Uterus (tissue), 4 donors: ENCODE data around the gene INTS4. TPM values are rescaled to one million over a fixed set of nuclear protein-coding genes. Genes with fewer than 3 reads are reported as not detected.

ENCODE experiments used
- DNase-seq, 2 donors: peaks; one replicate each; pipeline ENCODE4 v3.0.0-alpha.2; 2019 to 2020
- H3K27ac ChIP-seq, 2 donors: fragments of 200-600 bp; sonication (generic); 1 replicate in 1 of 2; 2 replicates in 1 of 2; pipeline ENCODE4 v1.5.1; 2016 to 2018
- H3K27me3 ChIP-seq, 2 donors: fragments of 200-600 bp; sonication (generic); one replicate each; pipeline ENCODE4 v1.5.1; 2018 to 2019; ENCODE audit warnings: control low read depth in 1 of 2
- H3K36me3 ChIP-seq, 2 donors: fragments of 200-600 bp; sonication (generic); one replicate each; pipeline ENCODE4 v1.5.1; 2019; ENCODE audit warnings: control low read depth in 1 of 2
- H3K4me1 ChIP-seq, 2 donors: fragments of 200-600 bp; sonication (generic); one replicate each; pipeline ENCODE4 v1.5.1; 2018 to 2019; ENCODE audit warnings: control low read depth in 1 of 2
- H3K4me3 ChIP-seq, 2 donors: fragments of 200-600 bp; sonication (generic); 1 replicate in 1 of 2; 2 replicates in 1 of 2; pipeline ENCODE4 v1.5.1; 2018 to 2019; ENCODE audit warnings: mild to moderate bottlenecking in 1 of 2
- H3K9me3 ChIP-seq, 2 donors: fragments of 200-600 bp; sonication (generic); one replicate each; pipeline ENCODE4 v1.5.1; 2019; ENCODE audit warnings: control low read depth in 1 of 2
- POLR2A ChIP-seq, 2 donors: fragments of 450-650 bp; IDR thresholded peaks; one replicate each; pipeline ENCODE4 v1.6.1; 2016; ENCODE audit warnings: antibody characterized with exemption in 2 of 2, mild to moderate bottlenecking in 1 of 2, moderate library complexity in 1 of 2
- intact Hi-C: fragments of 100-400 bp; cut with DNase I; formaldehyde crosslinking; loops from one replicate; pipeline ENCODE4 v1.15.1; 2023; ENCODE audit warnings: low total_unique reads
- small RNA-seq: library from RNA; depleted of rRNA; stranded (forward); fragments of <200 nt; gene quantifications from one replicate; pipeline ENCODE3, GENCODE V24; 2016
- total RNA-seq, 4 donors: library from RNA; depleted of rRNA in 3 of 4; stranded (reverse); fragments of >200 nt in 3 of 4; gene quantifications; one replicate each; pipeline versions ENCODE4 v1.1.0 to v1.2.4, GENCODE V29; 2014 to 2023
- TF ChIP-seq, protein P1 (sequence below), 4 experiments: fragments of 200-600 bp in 2 of 4; fragments of 450-650 bp in 2 of 4; sonication (generic) in 2 of 4; IDR thresholded peaks; one replicate each; pipeline ENCODE4 v1.5.1; 2016 to 2019; ENCODE audit warnings: antibody characterized with exemption in 4 of 4, mild to moderate bottlenecking in 2 of 4, moderate library complexity in 1 of 4
- donor health status: DM: yes; HTN: yes; CAD: no.

INTS4 gene
- total RNA-seq, 4 donors from 2014 or later: 13.8 to 68.8 (median 45.7) TPM

DNA sequence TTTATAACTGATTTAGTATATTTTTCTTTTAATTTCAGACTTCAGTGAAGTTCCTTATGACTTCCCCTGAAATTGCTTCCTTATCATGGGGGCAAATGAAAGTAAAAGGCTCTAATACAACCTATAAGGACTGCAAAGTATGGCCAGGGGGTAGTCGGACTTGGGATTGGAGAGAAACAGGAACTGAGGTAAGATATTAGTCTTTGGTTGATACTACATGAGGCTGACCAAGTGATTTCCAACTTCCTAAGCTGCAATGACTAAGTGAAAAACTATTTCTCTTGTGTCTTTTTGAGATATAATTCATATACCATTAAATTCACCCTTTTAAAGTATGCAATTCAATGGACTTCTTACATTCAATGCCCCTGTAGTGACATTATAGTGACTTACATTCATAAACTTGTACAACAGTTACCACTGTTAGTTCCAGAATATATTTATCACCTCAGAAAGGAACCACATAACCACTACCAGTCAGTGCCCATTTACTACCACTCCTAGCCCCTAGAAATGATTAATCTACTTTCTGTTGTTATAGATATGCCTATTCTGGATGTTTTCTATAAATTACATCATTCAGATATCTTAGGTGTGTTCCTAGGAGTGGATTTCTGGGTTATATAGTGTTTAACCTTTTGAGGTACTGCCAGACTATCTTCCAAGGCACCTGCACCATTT, 151.9 kb downstream of the INTS4 start:
- H3K27me3 ChIP-seq: no peaks in the 10 kb centered on the region
- no peak overlapping the region for H3K4me3 ChIP-seq
- H3K9me3 ChIP-seq: no peaks in the 10 kb centered on the region
- TF ChIP-seq, protein P1, sequence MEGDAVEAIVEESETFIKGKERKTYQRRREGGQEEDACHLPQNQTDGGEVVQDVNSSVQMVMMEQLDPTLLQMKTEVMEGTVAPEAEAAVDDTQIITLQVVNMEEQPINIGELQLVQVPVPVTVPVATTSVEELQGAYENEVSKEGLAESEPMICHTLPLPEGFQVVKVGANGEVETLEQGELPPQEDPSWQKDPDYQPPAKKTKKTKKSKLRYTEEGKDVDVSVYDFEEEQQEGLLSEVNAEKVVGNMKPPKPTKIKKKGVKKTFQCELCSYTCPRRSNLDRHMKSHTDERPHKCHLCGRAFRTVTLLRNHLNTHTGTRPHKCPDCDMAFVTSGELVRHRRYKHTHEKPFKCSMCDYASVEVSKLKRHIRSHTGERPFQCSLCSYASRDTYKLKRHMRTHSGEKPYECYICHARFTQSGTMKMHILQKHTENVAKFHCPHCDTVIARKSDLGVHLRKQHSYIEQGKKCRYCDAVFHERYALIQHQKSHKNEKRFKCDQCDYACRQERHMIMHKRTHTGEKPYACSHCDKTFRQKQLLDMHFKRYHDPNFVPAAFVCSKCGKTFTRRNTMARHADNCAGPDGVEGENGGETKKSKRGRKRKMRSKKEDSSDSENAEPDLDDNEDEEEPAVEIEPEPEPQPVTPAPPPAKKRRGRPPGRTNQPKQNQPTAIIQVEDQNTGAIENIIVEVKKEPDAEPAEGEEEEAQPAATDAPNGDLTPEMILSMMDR (IDR thresholded peaks at IDR 0.05): no peak
- TF ChIP-seq POLR2A (IDR thresholded peaks at IDR 0.05): no peak
- no peak for DNase-seq
- intact Hi-C loops: no loop called here
- H3K4me1 ChIP-seq: no peaks in the 10 kb centered on the region
- H3K27ac ChIP-seq: no peak overlapping the region
- no peaks in the 10 kb centered on the region for H3K36me3 ChIP-seq

DNA sequence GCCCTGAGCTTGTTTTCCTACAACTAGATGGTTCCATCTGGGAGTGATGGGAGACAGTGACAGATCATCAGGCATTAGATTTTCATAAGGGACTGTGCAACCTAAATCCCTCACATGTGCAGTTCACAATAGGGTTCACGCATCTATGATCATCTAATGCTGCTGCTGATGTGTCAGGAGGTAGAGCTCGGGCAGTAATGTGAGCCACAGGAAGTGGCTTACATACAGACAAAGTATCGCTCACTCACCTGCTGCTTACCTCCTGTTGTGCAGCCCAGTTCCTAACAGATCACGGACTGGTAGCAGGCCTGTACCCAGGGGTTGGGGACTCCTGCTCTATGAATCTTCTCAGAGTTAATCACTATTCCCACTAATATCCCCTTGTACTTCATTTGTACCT, 161.2 kb downstream of the INTS4 start:
- Histone ChIP-seq H3K4me1 (no peaks in the 10 kb centered on the region), H3K36me3 (no peaks in the 10 kb centered on the region), H3K9me3 (no peaks in the 10 kb centered on the region), H3K27ac (no peak overlapping the region), H3K4me3 (no peak overlapping the region), H3K27me3 (no peaks in the 10 kb centered on the region)
- intact Hi-C loops: no loop called here
- TF ChIP-seq, protein P1 (IDR thresholded peaks at IDR 0.05): no peak
- no peak for TF ChIP-seq POLR2A (IDR thresholded peaks at IDR 0.05)
- no peak for DNase-seq

DNA sequence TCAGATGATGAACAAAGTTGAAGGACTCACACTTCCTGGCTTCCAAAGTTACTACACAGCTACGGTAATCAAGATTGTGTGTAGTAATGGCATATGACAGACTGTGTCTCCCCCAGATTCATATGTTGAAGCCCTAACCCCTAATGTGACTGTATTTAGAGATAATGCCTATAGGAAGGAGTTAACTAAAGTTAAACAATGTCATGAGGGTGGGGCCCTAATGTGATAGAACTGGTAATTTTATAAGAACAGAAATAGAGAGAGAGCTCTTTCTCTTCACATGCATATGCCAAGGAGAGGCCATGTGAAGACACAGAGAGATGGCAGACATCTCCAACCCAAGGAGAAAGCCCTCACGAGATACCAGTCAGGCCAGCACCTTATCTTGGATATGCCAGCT, 165.5 kb downstream of the INTS4 start:
- intact Hi-C loops: no loop called here
- H3K27ac ChIP-seq: no peak overlapping the region
- TF ChIP-seq, protein P1 (IDR thresholded peaks at IDR 0.05): no peak

More for the DNA sequence above, 165.5 kb downstream of the INTS4 start:
- Histone ChIP-seq H3K36me3 (no peaks in the 10 kb centered on the region), H3K9me3 (no peaks in the 10 kb centered on the region), H3K4me1 (no peaks in the 10 kb centered on the region), H3K4me3 (no peak overlapping the region), H3K27me3 (no peaks in the 10 kb centered on the region)
- DNase-seq: no peak

Small RNA genes within 50 kb of the gene (small RNA-seq; reads per million reads assigned to genes)
- not detected for gene AP002812.4

Other genes with a start within 250 kb of the INTS4 start
- gene RSF1, start 173.9 kb downstream of the INTS4 start, total RNA-seq: 100 to 1,000 TPM in 1 of 4 donors, 10 to 100 TPM in 3; 26.5 to 121 (median 82.3) TPM
- 10 to 100 TPM; 10.9 to 31.5 (median 28.1) TPM for gene AAMDC, start 173.5 kb downstream of the INTS4 start, total RNA-seq
- gene KCTD14, start 28.6 kb upstream of the INTS4 start, total RNA-seq: 10 to 100 TPM in 1 of 4 donors, 1 to 10 TPM in 3; 4.1 to 10.6 (median 8.2) TPM
- not detected for gene THRSP, start 69.2 kb upstream of the INTS4 start, total RNA-seq
- gene NDUFC2, start 85.2 kb upstream of the INTS4 start, total RNA-seq: 100 to 1,000 TPM in 1 of 4 donors, 10 to 100 TPM in 3; 10.2 to 137 (median 66.7) TPM
- gene ALG8, start 145.0 kb upstream of the INTS4 start, total RNA-seq: 10 to 100 TPM; 26.5 to 43.4 (median 30.8) TPM
- gene KCTD21, start 194.0 kb upstream of the INTS4 start, total RNA-seq: 10 to 100 TPM in 2 of 4 donors, 1 to 10 TPM in 2; 6.2 to 12.4 (median 10.6) TPM
- gene USP35, start 194.3 kb upstream of the INTS4 start, total RNA-seq: 10 to 100 TPM in 2 of 4 donors, 1 to 10 TPM in 2; 5.4 to 25.3 (median 10.3) TPM